Body of pancreas (tissue), 4 donors: ENCODE results near the gene TTC28.

Experiments
- CTCF ChIP-seq, 7 experiments: fragments of 450-650 bp in 4 of 7; fragments of 200-600 bp in 3 of 7; sonication (generic) in 3 of 7; IDR thresholded peaks; one replicate each; pipeline ENCODE4 v1.5.1; 2016 to 2019; ENCODE audit warnings: antibody characterized with exemption in 7 of 7
- POLR2A ChIP-seq, 3 donors: fragments of 450-650 bp; IDR thresholded peaks; one replicate each; pipeline ENCODE4 v1.6.1; 2016; ENCODE audit warnings: antibody characterized with exemption in 3 of 3, mild to moderate bottlenecking in 2 of 3

- TF ChIP-seq CTCF (IDR thresholded peaks at IDR 0.05), result no peak
- no peak for TF ChIP-seq POLR2A (IDR thresholded peaks at IDR 0.05)
These were observed 94.3 kb downstream of the TTC28 start for GRCh38 chr22:28585324-28585723.
